ENCODE results near the gene GSK3A.

GSK3A gene

GRCh38 chr19:42229301-42229854, 13.0 kb downstream of the GSK3A start:
- DNase-seq (ENCODE audit: low read depth in 1 of 2, low spot score in 1 of 2), result no peak

- no peak for DNase-seq (ENCODE audit: low read depth in 1 of 2, low spot score in 1 of 2)
Measured at GRCh38 chr19:42228641-42229040, 13.8 kb downstream of the GSK3A start.

DNA sequence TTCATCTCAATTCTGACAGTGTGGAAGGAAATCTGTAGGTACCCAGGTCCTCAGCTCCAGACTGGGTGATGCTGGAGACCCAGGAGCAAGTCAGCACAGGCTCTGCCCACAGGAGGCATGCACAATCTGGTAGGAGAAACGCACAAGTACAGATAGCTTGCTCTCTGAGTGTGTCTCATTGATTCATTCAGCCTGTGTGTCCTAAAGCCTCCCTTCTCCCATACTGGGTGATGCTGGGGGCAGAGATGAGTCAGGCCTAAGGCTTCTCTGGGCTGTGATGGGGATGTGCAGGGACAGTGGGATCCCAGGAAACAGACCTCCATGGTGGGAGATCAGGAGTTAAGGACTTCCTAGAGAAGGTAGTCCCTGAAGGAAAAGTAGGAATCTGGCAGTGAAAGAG, 15.5 kb downstream of the GSK3A start:
- no peak for DNase-seq (ENCODE audit: low read depth in 1 of 2, low spot score in 1 of 2)

DNA sequence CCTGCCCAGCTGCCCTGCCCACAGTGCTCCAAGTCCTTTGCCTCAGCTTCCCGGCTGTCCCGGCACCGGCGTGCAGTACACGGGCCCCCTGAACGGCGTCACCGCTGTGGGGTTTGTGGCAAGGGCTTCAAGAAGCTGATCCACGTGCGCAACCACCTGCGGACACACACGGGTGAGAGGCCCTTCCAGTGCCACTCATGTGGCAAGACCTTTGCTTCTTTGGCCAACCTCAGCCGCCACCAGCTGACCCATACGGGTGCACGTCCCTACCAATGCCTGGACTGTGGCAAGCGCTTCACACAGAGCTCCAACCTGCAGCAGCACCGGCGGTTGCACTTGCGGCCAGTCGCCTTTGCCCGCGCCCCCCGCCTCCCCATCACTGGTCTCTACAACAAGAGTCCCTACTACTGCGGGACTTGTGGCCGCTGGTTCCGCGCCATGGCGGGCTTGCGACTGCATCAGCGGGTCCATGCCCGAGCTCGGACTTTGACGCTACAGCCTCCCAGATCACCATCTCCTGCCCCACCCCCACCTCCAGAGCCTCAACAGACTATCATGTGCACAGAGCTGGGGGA, 16.6 kb downstream of the GSK3A start:
- no peak for DNase-seq (ENCODE audit: low read depth in 1 of 2, low spot score in 1 of 2)

GRCh38 chr19:42224940-42225717, 17.3 kb downstream of the GSK3A start:
- DNase-seq (ENCODE audit: low read depth in 1 of 2, low spot score in 1 of 2), result no peak

DNA sequence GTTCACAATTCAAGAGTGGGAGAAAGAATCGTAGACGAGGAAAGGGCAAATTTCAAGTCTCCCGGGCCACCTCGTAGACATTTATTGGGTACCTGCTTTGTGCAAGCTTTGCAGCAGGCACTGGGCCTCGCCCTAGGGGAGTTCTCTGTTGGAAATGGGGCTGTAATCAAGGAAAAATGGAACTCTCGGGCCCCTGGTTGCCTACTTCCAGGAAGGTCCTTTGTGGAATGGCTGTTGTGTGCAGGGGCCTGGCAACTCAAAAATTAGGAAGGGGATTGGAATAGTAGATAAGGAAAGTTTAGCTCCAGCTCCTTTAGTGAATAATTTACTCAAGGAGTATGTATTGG, 21.7 kb downstream of the GSK3A start:
- no peak for DNase-seq (ENCODE audit: low read depth in 1 of 2, low spot score in 1 of 2)

GRCh38 chr19:42219812-42220750, 22.3 kb downstream of the GSK3A start, which contains the start of gene ZNF526:
TSS of gene ZNF526 (plus strand) at chr19:42220312. CDS start at chr19:42224404, 4,092 bp downstream.
- DNase-seq (ENCODE audit: low read depth in 1 of 2, low spot score in 1 of 2), result peak; percentile 91 to 95

GRCh38 chr19:42217520-42218437, 24.6 kb downstream of the GSK3A start, which contains the start of gene DEDD2:
TSS of gene DEDD2 (minus strand) at chr19:42217677. CDS start at chr19:42217007, 670 bp downstream.
- peak; percentile 100 for DNase-seq (ENCODE audit: low read depth in 1 of 2, low spot score in 1 of 2)

- DNase-seq (ENCODE audit: low read depth in 1 of 2, low spot score in 1 of 2), result no peak
Measured at GRCh38 chr19:42216653-42217519, 25.5 kb downstream of the GSK3A start.

DNA sequence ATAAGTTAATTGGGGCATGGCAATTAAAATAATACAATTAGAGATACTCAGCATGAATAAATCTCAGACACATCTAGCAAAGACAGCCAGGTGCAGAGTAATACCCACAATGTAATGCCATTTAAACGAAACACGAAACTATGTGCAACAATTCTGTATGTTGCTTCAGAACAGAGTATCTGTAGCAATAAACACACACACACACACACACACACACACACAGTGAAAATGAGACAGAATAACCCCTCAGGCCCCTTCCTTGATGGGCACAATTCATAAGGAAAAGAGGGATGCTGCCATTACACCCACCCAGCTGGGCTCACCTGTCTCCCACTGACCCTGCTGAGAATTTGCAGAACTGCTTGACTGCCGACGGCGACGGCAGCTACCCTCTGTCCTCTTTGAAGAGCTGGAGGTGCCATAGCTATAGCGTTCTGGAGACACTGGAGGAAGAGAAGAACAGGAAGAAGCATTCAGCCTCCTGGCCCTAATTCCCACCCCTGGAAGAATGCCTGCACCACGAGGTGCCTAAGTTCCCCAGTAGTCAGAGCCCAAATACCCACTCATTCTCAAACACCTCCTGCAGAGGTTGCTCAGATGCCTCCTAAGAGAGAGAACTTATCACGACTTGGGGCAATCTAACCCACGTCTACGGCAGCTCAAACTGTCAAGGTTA, 27.5 kb downstream of the GSK3A start:
- no peak for DNase-seq (ENCODE audit: low read depth in 1 of 2, low spot score in 1 of 2)

DNA sequence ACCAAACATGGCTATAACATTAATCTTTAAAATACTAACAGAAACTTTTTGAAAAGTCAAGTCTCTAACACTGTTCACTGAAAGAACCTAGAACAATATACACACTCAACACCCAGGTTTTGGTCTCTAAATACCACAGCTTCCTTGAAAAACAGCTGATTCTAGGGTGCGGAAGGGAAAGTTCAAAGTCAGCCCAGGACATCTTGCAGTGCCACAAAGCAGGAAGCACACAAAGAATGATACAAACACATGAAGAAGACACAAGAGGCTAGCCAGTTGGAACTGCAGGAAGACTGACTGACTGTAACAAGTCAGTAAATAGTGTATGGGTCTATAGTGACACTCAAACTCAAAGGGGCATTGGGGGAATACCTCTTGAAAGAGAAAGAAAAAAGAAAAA, 29.5 kb downstream of the GSK3A start:
- DNase-seq (ENCODE audit: low read depth in 1 of 2, low spot score in 1 of 2), result no peak

DNA sequence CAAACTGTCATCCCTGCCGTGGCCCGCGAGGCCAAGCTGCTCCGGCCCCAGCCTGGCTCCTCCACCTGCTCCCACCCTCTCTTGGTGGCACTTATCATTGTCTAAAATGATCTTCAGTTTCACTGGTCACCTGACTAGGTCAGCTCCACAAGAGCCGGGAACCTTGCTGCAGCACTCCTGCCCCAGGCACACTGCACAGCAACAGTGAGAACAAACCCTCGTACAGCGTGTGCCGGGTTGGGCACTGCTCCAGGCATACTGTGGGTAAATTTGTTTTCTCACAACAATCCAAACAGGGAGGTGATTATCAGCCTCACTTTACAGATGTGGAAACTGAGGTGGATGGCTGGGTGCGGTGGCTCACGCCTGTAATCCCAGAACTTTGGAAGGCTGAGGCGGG, 33.8 kb downstream of the GSK3A start:
- DNase-seq (ENCODE audit: low read depth in 1 of 2, low spot score in 1 of 2), result no peak

DNA sequence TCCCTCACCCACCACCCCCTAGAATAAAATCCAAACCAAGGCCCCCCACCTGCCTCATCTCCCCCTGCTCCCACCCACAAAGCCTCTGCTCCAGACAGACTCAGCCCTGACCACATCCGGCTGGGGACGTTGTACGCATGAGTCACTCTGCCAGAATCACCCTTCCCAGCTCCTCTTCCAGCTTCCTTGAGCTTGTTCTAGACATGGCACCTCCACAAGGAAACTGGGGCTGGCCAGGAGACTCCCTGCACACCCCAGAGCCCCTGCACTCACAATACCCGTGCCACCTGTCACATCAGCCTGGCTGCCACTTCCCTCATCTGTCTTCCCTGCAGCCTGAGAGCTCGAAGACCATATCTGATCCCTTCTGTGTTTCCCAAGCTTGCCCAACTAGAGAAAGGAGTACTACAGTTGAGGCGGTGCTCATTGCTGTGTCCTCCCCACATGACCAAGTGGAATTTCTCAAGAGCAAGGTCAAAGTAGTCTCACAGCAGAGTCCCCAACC, 34.6 kb downstream of the GSK3A start:
- DNase-seq (ENCODE audit: low read depth in 1 of 2, low spot score in 1 of 2), result no peak

GRCh38 chr19:42206871-42207755, 35.3 kb downstream of the GSK3A start:
- no peak for DNase-seq (ENCODE audit: low read depth in 1 of 2, low spot score in 1 of 2)

DNA sequence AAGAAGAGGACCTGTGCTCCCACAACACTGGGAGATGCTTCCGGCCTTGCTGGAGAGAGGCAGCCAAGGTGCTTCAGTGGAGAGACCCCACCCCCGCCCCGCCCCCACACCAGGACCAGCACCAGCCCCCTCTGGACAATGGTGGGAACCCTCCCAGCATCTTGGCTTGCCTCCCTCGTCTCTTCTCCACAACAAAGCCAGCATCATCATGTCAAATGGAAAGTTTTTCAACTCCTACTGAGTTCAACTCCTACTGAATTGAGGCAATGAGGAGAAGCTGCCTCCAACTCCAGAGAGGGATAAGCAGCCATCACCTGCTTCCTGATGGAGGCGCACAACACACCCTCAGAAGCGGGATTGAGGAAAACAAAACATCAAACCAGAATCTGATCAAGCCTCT, 37.7 kb downstream of the GSK3A start:
- DNase-seq (ENCODE audit: low read depth in 1 of 2, low spot score in 1 of 2), result no peak

GRCh38 chr19:42203700-42204099, 38.7 kb downstream of the GSK3A start:
- DNase-seq (ENCODE audit: low read depth in 1 of 2, low spot score in 1 of 2), result no peak

DNA sequence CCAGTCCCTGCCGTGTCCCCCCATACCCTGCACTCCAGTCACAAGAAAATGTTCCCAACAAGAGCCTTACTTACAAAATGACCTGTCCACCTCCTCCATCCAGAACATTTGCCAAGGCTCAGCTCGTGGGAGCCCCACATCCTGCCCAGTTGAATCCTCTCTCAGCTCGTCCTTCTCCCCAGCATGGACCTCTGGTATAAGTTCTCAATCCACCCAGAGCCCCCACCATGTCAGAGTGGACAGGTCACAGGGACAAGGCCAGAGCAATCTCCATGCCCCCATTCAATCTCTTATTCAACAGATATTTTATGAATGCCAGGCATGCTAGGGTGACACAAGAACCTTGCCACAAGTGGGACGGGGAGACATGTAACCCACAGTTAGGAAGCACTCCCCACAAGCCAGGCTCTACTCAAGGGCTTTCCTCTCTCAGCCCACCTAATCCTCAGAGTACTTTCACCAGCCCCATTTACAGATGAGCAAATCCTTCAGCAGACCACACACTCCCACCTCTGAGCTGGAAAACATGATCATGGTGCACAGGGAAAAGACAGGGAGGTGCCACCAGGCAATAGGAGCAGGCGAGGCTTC, 40.0 kb downstream of the GSK3A start:
- DNase-seq (ENCODE audit: low read depth in 1 of 2, low spot score in 1 of 2), result no peak
